HG03175 (cell line): Measurements from ENCODE around the gene PLCL1.
"Not testable (repeated sequence)": the region's sequence is repeated elsewhere in the genome, so short reads cannot be mapped to it uniquely, and the experiment has no call there.

ENCODE experiments used
- ATAC-seq: cut with Tn5 transposase; IDR thresholded peaks from one replicate; pipeline ENCODE4 v1.9.1; 2021; ENCODE audit warnings: mild to moderate bottlenecking, moderate library complexity; ENCODE audit not compliant: unreplicated experiment

PLCL1 gene

GRCh38 chr2:198164843-198165242 is 360.4 kb downstream of the PLCL1 start:
- ATAC-seq, result no peak

- no peak for ATAC-seq
Measured at GRCh38 chr2:198165289-198165688, 360.9 kb downstream of the PLCL1 start.

GRCh38 chr2:198167346-198167745 is 363.0 kb downstream of the PLCL1 start:
- ATAC-seq, result no peak

- ATAC-seq, result no peak
Measured at GRCh38 chr2:198168651-198169050, 364.3 kb downstream of the PLCL1 start.

- ATAC-seq, result no peak
Measured at GRCh38 chr2:198173242-198173641, 368.8 kb downstream of the PLCL1 start.

GRCh38 chr2:198173864-198174263 is 369.5 kb downstream of the PLCL1 start:
- ATAC-seq, result no peak

GRCh38 chr2:198175271-198175670 is 370.9 kb downstream of the PLCL1 start:
- no peak for ATAC-seq

- no peak for ATAC-seq
Measured at GRCh38 chr2:198177040-198177439, 372.6 kb downstream of the PLCL1 start.

- ATAC-seq, result no peak
Measured at GRCh38 chr2:198178766-198179165, 374.4 kb downstream of the PLCL1 start.

GRCh38 chr2:198186257-198186656 is 381.9 kb downstream of the PLCL1 start:
- no peak for ATAC-seq

- no peak for ATAC-seq
Measured at GRCh38 chr2:198187841-198188240, 383.4 kb downstream of the PLCL1 start.

- ATAC-seq, result no peak
Measured at GRCh38 chr2:198188982-198189381, 384.6 kb downstream of the PLCL1 start.

- no peak for ATAC-seq
Measured at GRCh38 chr2:198191651-198192050, 387.3 kb downstream of the PLCL1 start.

GRCh38 chr2:198196556-198196955 is 392.2 kb downstream of the PLCL1 start:
- not testable (repeated sequence) for ATAC-seq
